GM10248 (cell line): ENCODE measurements around the gene EPHB6.

ENCODE experiments used
- CTCF ChIA-PET: fragments of 300-600 bp; sonication (Branson Sonifier 250); formaldehyde crosslinking; extraction: SDS; loops from one replicate; lab custom pipeline; 2021; ENCODE audit warnings: antibody characterized with exemption; lab: Yijun Ruan, JAX
- POLR2A ChIA-PET: fragments of 350-650 bp; sonication (Branson Sonifier 250); formaldehyde crosslinking; extraction: SDS; loops from one replicate; lab custom pipeline; 2020; ENCODE audit warnings: antibody characterized with exemption; lab: Yijun Ruan, JAX
- DNase-seq: peaks from one replicate; pipeline ENCODE4 v3.0.0; 2012; ENCODE audit errors: extremely low spot score
- CTCF ChIP-seq: IDR thresholded peaks from 2 replicates; pipeline ENCODE4 v1.5.1; 2012; ENCODE audit warnings: mild to moderate bottlenecking, low read depth; ENCODE audit errors: extremely low read depth, missing control alignments, control extremely low read depth

Gene EPHB6

GRCh38 chr7:142884286-142884640, 29.4 kb downstream of the EPHB6 start:
- no peak for DNase-seq
- no peak for TF ChIP-seq CTCF
- CTCF ChIA-PET: no interaction called here
- POLR2A ChIA-PET: no interaction called here

GRCh38 chr7:142885311-142886230, 30.7 kb downstream of the EPHB6 start, which contains the start of gene TRPV6:
Gene TRPV6 (minus strand): TSS chr7:142885745.
- ChIA-PET CTCF (interaction anchor here (1.2 kb wide), 1 partner anchor 113 kb away, joined by 3 read pairs; no protein-coding TSS in a partner anchor), POLR2A (no interaction called here)
- no peak for TF ChIP-seq CTCF
- no peak for DNase-seq

- no peak for TF ChIP-seq CTCF
- ChIA-PET POLR2A (no interaction called here), CTCF (interaction anchor here (0.7 to 1.4 kb wide), 3 partner anchors 111 to 328 kb away, joined by 3 to 5 read pairs (median 3); no protein-coding TSS in a partner anchor)
- no peak for DNase-seq
Observed at GRCh38 chr7:142886866-142887265, 32.0 kb downstream of the EPHB6 start.

GRCh38 chr7:142887282-142888015, 32.6 kb downstream of the EPHB6 start:
- CTCF ChIA-PET: interaction anchor here (0.7 to 1.4 kb wide), 3 partner anchors 111 to 328 kb away, joined by 3 to 5 read pairs (median 3); no protein-coding TSS in a partner anchor
- POLR2A ChIA-PET: no interaction called here
- DNase-seq: no peak
- TF ChIP-seq CTCF: no peak

- no peak for TF ChIP-seq CTCF
- ChIA-PET POLR2A (no interaction called here), CTCF (no interaction called here)
- DNase-seq: no peak
Observed at GRCh38 chr7:142889816-142890215, 34.9 kb downstream of the EPHB6 start.

GRCh38 chr7:142890874-142891485, 36.1 kb downstream of the EPHB6 start:
- DNase-seq: no peak
- ChIA-PET POLR2A (no interaction called here), CTCF (no interaction called here)
- TF ChIP-seq CTCF: no peak
